MM.1S (cell line): ENCODE data around the gene SOAT1.

ENCODE experiments used
- CTCF ChIP-seq: fragments of 300-600 bp; sonication (generic); IDR thresholded peaks from 2 replicates; pipeline ENCODE4 v1.5.1; 2016; ENCODE audit warnings: antibody characterized with exemption, low read length, mixed read lengths
- EZH2 ChIP-seq: fragments of 300-600 bp; sonication (generic); optimal IDR thresholded peaks from 2 replicates; pipeline ENCODE3; 2017; ENCODE audit warnings: low read depth, mild to moderate bottlenecking, antibody characterized with exemption, low read length, mixed read lengths
- EZH2phosphoT487 ChIP-seq: fragments of 300-600 bp; sonication (generic); IDR thresholded peaks from 2 replicates; pipeline ENCODE4 v1.6.1; 2018; ENCODE audit warnings: antibody characterized with exemption, low read length

- no peak for TF ChIP-seq CTCF
- no peak for TF ChIP-seq EZH2phosphoT487
- no peak for TF ChIP-seq EZH2
Observed at GRCh38 chr1:179298952-179299351, 5.4 kb downstream of the SOAT1 start.
